SK-N-SH treated with all-trans-retinoic acid at 6 μM for 48 hours (cell line): Measurements from ENCODE around the gene ABHD3.
"Not testable (repeated sequence)": the region's sequence is repeated elsewhere in the genome, so short reads cannot be mapped to it uniquely, and the experiment has no call there.

Source experiments
- ATAC-seq: fragments of 200-7000 bp; cut with Tn5 transposase; 3 replicates; pipeline ENCODE4 v1.9.1; 2020; ENCODE audit warnings: mild to moderate bottlenecking, moderate library complexity
- ARNTL ChIP-seq: fragments of 450-650 bp; formaldehyde crosslinking; IDR thresholded peaks from 2 replicates; pipeline ENCODE4 v1.5.0; 2020; ENCODE audit warnings: low read depth, mild to moderate bottlenecking, moderate library complexity, borderline replicate concordance
- BACH2 ChIP-seq: fragments of 250-450 bp; sonication (Bioruptor Pico); IDR thresholded peaks from 2 replicates; pipeline ENCODE4 v1.9.0; 2021; ENCODE audit warnings: mild to moderate bottlenecking, borderline replicate concordance
- CREB5 ChIP-seq: fragments of 250-450 bp; sonication (Bioruptor Pico); IDR thresholded peaks from 2 replicates; pipeline ENCODE4 v1.5.1; 2020; ENCODE audit warnings: low read depth, mild to moderate bottlenecking, moderate library complexity
- CSDC2 ChIP-seq: fragments of 250-450 bp; sonication (Bioruptor Pico); IDR thresholded peaks from 2 replicates; pipeline ENCODE4 v1.5.0; 2020; ENCODE audit warnings: mild to moderate bottlenecking, moderate library complexity
- ESRRG ChIP-seq: fragments of 250-450 bp; sonication (Bioruptor Pico); IDR thresholded peaks from 2 replicates; pipeline ENCODE4 v1.6.1; 2021; ENCODE audit warnings: mild to moderate bottlenecking
- GLIS3 ChIP-seq: fragments of 250-450 bp; sonication (Bioruptor Pico); IDR thresholded peaks from 2 replicates; pipeline ENCODE4 v1.5.0; 2020; ENCODE audit warnings: mild to moderate bottlenecking, moderate library complexity
- ISL1 ChIP-seq: fragments of 250-450 bp; sonication (Bioruptor Pico); IDR thresholded peaks from 2 replicates; pipeline ENCODE4 v2.1.2; 2022; ENCODE audit warnings: mild to moderate bottlenecking, moderate library complexity
- OSR1 ChIP-seq: fragments of 250-450 bp; sonication (Bioruptor Pico); IDR thresholded peaks from 2 replicates; pipeline ENCODE4 v1.8.0; 2022; ENCODE audit warnings: moderate library complexity, mild to moderate bottlenecking, inconsistent platforms
- PPARA ChIP-seq: fragments of 250-450 bp; sonication (Bioruptor Pico); IDR thresholded peaks from 2 replicates; pipeline ENCODE4 v1.5.0; 2020; ENCODE audit warnings: mild to moderate bottlenecking, borderline replicate concordance
- RARB ChIP-seq: fragments of 250-450 bp; sonication (Bioruptor Pico); IDR thresholded peaks from 2 replicates; pipeline ENCODE4 v1.8.0; 2021; ENCODE audit warnings: mild to moderate bottlenecking, moderate library complexity
- SNAI2 ChIP-seq: fragments of 250-450 bp; sonication (Bioruptor Pico); IDR thresholded peaks from 2 replicates; pipeline ENCODE4 v1.5.0; 2020; ENCODE audit warnings: mild to moderate bottlenecking, moderate library complexity
- TOX ChIP-seq: fragments of 250-450 bp; sonication (Bioruptor Pico); IDR thresholded peaks from 2 replicates; pipeline ENCODE4 v1.8.0; 2021; ENCODE audit warnings: mild to moderate bottlenecking, moderate library complexity, borderline replicate concordance
- ZC3H10 ChIP-seq: fragments of 250-450 bp; sonication (Bioruptor Pico); IDR thresholded peaks from 2 replicates; pipeline ENCODE4 v1.5.1; 2021; ENCODE audit warnings: mild to moderate bottlenecking, moderate library complexity
- ZFP3 ChIP-seq: fragments of 250-450 bp; sonication (Bioruptor Pico); IDR thresholded peaks from 2 replicates; pipeline ENCODE4 v1.5.0; 2020; ENCODE audit warnings: mild to moderate bottlenecking, moderate library complexity
- ZFP30 ChIP-seq: fragments of 450-650 bp; formaldehyde crosslinking; IDR thresholded peaks from 2 replicates; pipeline ENCODE4 v1.5.0; 2022; ENCODE audit warnings: mild to moderate bottlenecking, moderate library complexity
- ZNF70 ChIP-seq: fragments of 450-650 bp; formaldehyde crosslinking; IDR thresholded peaks from 2 replicates; pipeline ENCODE4 v1.5.0; 2020; ENCODE audit warnings: mild to moderate bottlenecking, moderate library complexity
- ZNF8 ChIP-seq: fragments of 450-650 bp; formaldehyde crosslinking; IDR thresholded peaks from 2 replicates; pipeline ENCODE4 v1.5.0; 2020; ENCODE audit warnings: mild to moderate bottlenecking, moderate library complexity
- TF ChIP-seq, protein P1 (sequence below): fragments of 250-450 bp; sonication (Bioruptor Pico); IDR thresholded peaks from 2 replicates; pipeline ENCODE4 v1.5.1; 2021; ENCODE audit warnings: mild to moderate bottlenecking, moderate library complexity
- TF ChIP-seq, protein P2 (sequence below): fragments of 250-450 bp; sonication (Bioruptor Pico); IDR thresholded peaks from 2 replicates; pipeline ENCODE4 v1.5.0; 2020; ENCODE audit warnings: mild to moderate bottlenecking, moderate library complexity
- TF ChIP-seq, protein P3 (sequence below): fragments of 250-450 bp; sonication (Bioruptor Pico); IDR thresholded peaks from 2 replicates; pipeline ENCODE4 v1.8.0; 2021; ENCODE audit warnings: low read depth, mild to moderate bottlenecking, moderate library complexity, borderline replicate concordance

Gene ABHD3

DNA sequence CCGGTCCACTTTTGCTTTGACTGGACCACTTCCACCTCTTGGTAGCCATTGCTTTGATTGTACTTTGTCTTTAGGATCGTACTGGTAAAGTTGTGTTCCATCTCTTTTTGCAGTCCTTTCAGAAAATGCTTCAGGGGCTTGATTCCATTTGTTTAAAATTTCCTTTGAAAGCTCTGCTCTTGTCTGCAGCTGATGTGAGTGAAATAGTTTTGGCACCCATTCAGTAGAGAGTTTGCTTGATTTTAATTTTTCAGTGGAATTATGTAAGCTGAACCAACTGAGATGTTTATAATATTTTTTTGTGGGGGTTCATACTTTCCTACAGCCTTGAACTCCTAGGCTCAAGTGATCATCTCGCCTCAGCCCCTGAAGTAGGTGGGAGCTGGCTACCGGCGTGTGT lies 28.4 kb upstream of the ABHD3 start:
- ATAC-seq = no peak
- no peak for TF ChIP-seq CREB5 (CRISPR knock-in tag)
- TF ChIP-seq TOX = no peak
- TF ChIP-seq ZC3H10 (CRISPR knock-in tag) = no peak
- TF ChIP-seq, protein P1, sequence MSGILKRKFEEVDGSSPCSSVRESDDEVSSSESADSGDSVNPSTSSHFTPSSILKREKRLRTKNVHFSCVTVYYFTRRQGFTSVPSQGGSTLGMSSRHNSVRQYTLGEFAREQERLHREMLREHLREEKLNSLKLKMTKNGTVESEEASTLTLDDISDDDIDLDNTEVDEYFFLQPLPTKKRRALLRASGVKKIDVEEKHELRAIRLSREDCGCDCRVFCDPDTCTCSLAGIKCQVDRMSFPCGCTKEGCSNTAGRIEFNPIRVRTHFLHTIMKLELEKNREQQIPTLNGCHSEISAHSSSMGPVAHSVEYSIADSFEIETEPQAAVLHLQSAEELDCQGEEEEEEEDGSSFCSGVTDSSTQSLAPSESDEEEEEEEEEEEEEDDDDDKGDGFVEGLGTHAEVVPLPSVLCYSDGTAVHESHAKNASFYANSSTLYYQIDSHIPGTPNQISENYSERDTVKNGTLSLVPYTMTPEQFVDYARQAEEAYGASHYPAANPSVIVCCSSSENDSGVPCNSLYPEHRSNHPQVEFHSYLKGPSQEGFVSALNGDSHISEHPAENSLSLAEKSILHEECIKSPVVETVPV (CRISPR knock-in tag) = no peak
- TF ChIP-seq ZFP3 = no peak
- no peak for TF ChIP-seq RARB

DNA sequence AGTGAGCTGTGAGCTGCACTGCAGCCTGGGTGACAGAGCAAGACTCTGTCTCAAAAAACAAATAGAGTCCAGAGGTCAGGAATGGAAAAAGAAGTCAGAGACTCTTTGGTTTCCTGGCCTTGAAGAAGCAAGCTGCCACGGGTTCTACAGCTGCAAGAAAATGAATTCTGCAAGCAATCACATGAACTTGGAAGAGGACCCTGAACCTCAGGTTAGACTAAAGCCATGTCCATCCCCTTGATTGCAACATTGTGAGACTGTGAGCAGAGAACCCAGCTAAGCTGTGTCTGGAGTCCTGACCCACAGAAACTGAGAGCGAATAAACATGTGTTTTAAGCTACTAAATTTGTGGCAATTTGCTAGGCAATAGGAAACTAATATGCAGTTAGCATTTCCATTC lies 23.1 kb upstream of the ABHD3 start:
- ATAC-seq = no peak
- no peak for TF ChIP-seq ZFP3

DNA sequence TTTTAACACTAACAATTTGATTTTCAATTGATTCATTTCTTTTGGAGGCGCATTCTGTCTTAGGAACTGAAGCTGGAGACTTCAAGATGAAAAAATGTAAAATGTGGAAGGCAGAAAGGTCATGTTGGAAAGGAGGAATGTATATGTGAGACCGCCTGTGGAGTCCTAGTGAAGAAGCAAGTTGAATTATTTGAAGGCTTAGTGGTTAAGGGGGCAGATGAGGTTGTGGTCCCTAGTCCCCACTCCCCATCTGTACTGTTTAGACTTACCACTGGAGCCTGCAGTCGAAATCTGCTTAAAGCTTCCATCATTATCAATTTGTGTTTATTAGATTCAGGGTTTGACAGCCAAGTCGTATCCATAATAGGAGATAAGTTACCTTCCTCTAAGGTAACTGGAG lies 20.6 kb upstream of the ABHD3 start:
- no peak for ATAC-seq
- TF ChIP-seq GLIS3 (CRISPR knock-in tag) (no peak), ZFP30 (CRISPR knock-in tag) (no peak), SNAI2 (CRISPR knock-in tag) (no peak)
- TF ChIP-seq, all 23 proteins: peak for 0

GRCh38 chr18:21722687-21723086 lies 18.1 kb upstream of the ABHD3 start:
- no peak for TF ChIP-seq ZFP3
- no peak for TF ChIP-seq CREB5 (CRISPR knock-in tag)
- TF ChIP-seq GLIS3 (CRISPR knock-in tag) = no peak
- no peak for TF ChIP-seq ZFP30 (CRISPR knock-in tag)
- TF ChIP-seq ESRRG (CRISPR knock-in tag) = no peak
- TF ChIP-seq, protein P2, sequence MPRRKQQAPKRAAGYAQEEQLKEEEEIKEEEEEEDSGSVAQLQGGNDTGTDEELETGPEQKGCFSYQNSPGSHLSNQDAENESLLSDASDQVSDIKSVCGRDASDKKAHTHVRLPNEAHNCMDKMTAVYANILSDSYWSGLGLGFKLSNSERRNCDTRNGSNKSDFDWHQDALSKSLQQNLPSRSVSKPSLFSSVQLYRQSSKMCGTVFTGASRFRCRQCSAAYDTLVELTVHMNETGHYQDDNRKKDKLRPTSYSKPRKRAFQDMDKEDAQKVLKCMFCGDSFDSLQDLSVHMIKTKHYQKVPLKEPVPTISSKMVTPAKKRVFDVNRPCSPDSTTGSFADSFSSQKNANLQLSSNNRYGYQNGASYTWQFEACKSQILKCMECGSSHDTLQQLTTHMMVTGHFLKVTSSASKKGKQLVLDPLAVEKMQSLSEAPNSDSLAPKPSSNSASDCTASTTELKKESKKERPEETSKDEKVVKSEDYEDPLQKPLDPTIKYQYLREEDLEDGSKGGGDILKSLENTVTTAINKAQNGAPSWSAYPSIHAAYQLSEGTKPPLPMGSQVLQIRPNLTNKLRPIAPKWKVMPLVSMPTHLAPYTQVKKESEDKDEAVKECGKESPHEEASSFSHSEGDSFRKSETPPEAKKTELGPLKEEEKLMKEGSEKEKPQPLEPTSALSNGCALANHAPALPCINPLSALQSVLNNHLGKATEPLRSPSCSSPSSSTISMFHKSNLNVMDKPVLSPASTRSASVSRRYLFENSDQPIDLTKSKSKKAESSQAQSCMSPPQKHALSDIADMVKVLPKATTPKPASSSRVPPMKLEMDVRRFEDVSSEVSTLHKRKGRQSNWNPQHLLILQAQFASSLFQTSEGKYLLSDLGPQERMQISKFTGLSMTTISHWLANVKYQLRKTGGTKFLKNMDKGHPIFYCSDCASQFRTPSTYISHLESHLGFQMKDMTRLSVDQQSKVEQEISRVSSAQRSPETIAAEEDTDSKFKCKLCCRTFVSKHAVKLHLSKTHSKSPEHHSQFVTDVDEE (CRISPR knock-in tag) = no peak
- TF ChIP-seq CSDC2 (CRISPR knock-in tag) = no peak
- TF ChIP-seq BACH2 (CRISPR knock-in tag) = no peak
- no peak for TF ChIP-seq ARNTL (CRISPR knock-in tag)
- TF ChIP-seq ZC3H10 (CRISPR knock-in tag) = no peak
- TF ChIP-seq PPARA (CRISPR knock-in tag) = no peak
- TF ChIP-seq, protein P3, sequence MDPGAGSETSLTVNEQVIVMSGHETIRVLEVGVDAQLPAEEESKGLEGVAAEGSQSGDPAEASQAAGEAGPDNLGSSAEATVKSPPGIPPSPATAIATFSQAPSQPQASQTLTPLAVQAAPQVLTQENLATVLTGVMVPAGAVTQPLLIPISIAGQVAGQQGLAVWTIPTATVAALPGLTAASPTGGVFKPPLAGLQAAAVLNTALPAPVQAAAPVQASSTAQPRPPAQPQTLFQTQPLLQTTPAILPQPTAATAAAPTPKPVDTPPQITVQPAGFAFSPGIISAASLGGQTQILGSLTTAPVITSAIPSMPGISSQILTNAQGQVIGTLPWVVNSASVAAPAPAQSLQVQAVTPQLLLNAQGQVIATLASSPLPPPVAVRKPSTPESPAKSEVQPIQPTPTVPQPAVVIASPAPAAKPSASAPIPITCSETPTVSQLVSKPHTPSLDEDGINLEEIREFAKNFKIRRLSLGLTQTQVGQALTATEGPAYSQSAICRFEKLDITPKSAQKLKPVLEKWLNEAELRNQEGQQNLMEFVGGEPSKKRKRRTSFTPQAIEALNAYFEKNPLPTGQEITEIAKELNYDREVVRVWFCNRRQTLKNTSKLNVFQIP = no peak
- TF ChIP-seq TOX = no peak
- no peak for TF ChIP-seq OSR1 (CRISPR knock-in tag)
- TF ChIP-seq ZNF70 (CRISPR knock-in tag) = no peak
- TF ChIP-seq, all 23 proteins: peak for 0
- no peak for ATAC-seq

- TF ChIP-seq ISL1 (CRISPR knock-in tag) = no peak
- no peak for TF ChIP-seq ZC3H10 (CRISPR knock-in tag)
- TF ChIP-seq TOX = no peak
- TF ChIP-seq ZNF8 (CRISPR knock-in tag) = no peak
- TF ChIP-seq, protein P3 = no peak
- no peak for TF ChIP-seq GLIS3 (CRISPR knock-in tag)
- TF ChIP-seq CSDC2 (CRISPR knock-in tag) = no peak
- no peak for ATAC-seq
Measured at GRCh38 chr18:21714474-21714873, 9.9 kb upstream of the ABHD3 start.

GRCh38 chr18:21707130-21707529 lies 2.6 kb upstream of the ABHD3 start:
- not testable (repeated sequence) for ATAC-seq
